Stimulated activated CD4-positive, alpha-beta T cell treated with anti-CD3 and anti-CD28 coated beads, Interleukin-1b, Interleukin-23, amount 100 ng/mL, for 4 hours (primary cell): ENCODE data around the gene ABO.
"Not testable (repeated sequence)": the region's sequence is repeated elsewhere in the genome, so short reads cannot be mapped to it uniquely, and the experiment has no call there.

Experiments
- DNase-seq, 2 donors: peaks; one replicate each; pipeline ENCODE4 v3.0.0-alpha.2; 2020; ENCODE audit warnings: low read depth in 2 of 2

ABO gene

GRCh38 chr9:133263557-133263956 is 11.4 kb downstream of the ABO start:
- DNase-seq = no peak

- DNase-seq = no peak
These were observed 12.8 kb downstream of the ABO start for GRCh38 chr9:133262226-133262625.

GRCh38 chr9:133261753-133262120 is 13.3 kb downstream of the ABO start:
- DNase-seq = no peak

DNA sequence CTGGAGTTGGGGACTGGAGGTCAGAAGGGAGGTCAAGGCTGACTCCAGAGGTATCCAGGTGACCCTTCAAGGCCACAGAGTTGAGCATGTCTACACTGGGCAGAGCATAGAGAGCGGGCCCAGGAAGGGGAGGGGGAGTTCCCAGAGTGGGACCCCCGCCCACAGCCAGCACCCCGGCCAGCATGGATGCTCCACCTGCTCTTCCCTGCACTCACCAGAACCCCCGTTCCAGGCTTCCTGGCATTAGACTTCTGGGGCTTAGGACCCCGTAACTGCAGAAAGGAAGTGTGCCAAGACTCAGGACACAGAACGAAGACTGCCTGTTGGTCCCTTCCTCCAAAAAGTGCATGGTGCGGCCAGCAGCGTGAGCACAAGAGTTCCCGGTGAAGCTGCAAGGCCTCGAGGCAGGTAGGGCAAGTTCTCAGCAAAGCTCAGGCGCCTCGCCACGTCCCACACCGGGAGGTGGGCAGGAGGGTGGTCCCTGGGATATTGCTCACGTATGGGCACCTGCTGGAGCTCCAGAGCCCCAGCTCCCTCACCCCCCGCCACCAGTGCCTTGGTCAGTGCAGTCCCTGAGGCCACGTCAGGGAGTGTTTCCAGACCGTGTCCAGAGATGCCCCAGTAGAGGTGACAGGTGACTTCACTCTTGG is 13.8 kb downstream of the ABO start:
- DNase-seq = no peak

DNA sequence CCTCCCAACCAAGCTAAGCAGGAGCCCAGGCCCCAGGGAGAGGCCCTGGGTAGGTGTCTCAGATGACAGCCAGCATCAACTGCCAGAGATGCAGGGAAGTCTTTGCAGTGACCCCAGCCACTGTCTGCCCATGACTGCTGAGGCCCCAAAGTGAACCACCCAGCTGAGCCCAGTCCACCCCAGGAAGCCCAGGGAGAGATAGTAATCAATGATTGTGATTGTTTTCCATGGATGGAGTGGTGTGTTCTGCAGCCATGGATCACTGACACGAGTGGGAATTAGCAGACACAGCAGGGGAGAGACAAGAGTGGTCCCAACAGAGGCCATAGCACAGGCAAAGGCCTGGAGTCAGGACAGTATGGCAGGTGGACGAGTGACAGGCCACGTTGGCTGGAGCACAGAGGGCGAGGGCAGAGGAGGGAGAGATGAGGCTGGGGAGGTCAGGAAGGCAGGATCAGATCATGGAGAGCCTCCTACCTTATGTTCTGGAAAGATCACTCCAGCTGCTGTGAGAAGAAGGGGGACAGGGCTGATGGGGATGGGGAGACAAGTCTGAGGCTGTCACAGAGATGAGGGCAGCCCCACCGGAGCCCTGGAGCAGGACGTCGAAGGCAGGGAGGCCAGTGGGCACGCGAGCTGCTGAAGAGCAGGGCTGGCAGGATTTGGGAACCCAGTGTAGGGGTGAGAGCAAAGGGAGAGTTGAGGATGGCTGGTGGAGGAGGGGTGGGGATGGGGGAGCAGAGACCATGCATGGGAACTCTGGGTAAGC is 14.5 kb downstream of the ABO start:
- DNase-seq = no peak

DNA sequence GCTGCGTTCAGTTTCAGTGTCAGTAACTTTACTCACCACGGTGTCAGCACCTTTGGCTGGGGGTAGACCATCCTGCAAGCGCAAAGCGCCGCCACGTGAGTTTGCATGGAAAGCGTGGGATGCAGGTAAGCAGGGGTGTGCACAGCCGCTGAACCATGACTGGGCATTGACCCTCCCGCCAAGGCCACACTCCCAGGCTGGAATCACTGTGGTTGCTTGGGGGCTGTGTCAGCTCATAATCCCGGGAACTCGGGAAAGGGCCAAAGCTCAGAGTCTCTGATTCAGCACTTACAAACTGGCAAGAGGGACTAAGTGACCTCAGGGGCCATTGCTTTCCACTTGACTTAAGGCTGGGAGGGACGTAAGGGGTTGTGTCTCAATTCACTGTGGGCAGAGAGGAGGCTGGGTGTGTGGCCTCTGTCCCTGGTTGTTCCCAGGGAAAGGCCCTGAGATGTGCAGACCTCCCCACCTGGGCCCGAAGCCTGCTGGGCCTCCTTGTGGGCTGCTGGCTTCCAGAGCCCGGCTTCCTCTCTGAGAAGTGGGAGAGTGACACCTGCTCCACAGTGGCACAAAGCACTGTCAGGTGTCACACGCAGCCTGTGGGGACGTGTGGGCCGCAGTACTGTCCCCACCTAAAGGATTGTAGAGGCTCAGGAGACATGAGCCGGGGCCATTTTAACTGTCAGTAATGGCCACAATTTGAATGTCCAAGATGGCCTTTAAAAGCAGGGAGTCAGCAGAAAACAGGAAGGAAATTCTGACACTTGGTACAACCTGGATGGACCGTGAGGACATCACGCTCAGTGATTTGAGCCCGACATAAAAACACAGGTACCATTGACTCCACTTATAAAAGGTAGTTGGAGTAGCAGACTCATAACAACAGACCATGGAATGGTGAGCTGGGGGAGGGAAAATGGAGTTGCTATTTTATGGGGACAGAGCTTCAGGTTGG is 16.7 kb downstream of the ABO start:
- DNase-seq = no peak

DNA sequence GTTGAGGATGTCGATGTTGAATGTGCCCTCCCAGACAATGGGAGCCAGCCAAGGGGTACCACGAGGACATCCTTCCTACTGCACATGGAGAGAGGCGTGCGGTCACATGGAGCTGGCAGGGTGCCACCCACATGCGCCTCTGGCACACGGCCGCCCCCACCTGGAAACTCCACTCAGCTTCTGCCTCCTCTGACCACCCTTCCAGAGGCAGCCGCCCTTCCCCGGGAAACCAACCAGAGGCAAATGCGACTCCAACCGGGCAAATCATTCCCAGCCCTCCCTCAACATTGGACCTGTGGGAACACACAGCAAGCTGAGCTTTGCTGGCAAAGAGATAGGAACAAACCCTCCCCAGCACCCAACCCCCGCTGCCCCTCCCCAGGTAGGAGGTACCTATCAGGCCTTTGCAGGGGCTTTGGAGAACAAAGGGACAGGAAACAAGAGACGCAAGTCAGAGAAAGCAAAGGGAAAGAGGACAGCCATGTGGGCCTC is 17.5 kb downstream of the ABO start:
- DNase-seq = no peak

GRCh38 chr9:133256686-133257091 is 18.3 kb downstream of the ABO start:
- no peak for DNase-seq

GRCh38 chr9:133256136-133256461 is 18.9 kb downstream of the ABO start:
- no peak for DNase-seq

DNA sequence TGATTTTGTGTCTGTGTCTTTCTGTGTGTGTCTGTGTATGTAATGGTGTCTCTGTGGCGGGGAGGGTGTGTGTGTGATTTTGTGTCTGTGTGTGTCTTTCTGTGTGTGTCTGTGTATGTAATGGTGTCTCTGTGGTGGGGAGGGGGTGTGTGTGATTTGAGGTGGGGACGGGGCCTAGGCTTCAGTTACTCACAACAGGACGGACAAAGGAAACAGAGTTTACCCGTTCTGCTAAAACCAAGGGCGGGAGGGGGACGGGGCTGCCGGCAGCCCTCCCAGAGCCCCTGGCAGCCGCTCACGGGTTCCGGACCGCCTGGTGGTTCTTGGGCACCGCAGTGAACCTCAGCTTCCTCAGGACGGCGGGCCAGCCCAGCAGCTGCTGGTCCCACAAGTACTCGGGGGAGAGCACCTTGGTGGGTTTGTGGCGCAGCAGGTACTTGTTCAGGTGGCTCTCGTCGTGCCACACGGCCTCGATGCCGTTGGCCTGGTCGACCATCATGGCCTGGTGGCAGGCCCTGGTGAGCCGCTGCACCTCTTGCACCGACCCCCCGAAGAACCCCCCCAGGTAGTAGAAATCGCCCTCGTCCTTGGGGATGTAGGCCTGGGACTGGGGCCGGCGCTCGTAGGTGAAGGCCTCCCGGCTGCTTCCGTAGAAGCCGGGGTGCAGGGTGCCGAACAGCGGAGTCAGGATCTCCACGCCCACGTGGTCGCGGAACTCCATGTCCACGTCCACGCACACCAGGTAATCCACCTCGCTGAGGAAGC is 19.4 kb downstream of the ABO start:
- DNase-seq = no peak

DNA sequence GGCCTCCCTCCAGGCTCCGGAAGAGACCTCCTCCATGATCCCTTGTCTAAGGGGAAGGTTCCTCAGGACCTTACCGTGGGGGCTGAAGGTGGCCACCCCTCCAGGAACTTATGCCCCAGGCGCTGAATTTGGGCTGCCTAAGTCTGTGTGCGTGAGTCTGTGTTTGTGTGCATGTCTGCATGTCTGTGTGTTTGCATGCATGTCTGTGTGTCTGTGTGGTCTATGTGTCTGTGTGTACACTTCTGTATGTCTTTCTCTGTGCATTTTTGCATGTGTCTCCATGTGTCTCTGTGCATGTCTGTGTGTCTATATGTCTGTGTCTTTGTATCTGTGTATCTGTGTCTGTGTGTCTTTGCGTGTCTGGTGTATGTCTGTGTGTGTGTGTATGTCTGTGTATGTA is 20.5 kb downstream of the ABO start:
- DNase-seq = no peak

DNA sequence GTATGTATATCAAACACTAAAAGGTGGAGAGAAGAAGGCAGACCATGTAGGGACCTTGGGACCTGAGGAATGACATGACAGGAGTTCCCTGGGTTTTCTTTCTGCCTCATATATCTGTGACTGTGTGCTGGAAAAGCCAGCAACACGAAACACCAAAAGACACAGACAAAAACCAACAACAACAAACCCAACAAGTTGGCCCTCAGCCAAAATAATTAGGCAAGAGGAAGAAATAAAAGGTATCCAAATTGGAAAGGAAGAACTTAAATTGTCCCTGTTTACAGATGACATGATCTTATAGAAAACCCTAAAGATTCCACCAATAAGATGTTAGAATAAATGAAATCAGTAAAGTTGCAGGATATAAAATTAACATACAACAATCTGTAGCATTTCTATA is 21.7 kb downstream of the ABO start:
- no peak for DNase-seq

GRCh38 chr9:133252301-133253020 is 22.5 kb downstream of the ABO start:
- no peak for DNase-seq

DNA sequence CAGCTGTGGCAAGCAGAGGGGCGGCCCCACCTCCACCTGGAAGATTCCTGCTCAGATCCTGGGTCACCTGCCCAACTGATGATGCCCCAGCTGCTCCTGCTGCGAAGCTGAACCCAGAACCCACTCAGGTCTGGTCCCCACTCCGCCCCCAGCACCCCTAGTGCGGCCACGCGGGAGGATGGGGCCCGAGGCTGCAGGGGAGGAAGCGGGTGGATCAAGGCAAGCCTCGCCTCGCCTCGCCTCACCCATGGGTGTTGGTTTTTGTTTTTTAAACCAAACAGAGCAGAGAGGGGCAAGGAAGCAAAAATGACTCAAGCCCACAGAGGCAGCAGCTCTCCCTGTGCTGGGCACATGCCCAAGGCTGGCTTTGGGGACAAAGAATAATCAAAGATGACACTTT is 23.2 kb downstream of the ABO start:
- no peak for DNase-seq

- DNase-seq = not testable (repeated sequence)
These were observed 23.8 kb downstream of the ABO start for GRCh38 chr9:133251221-133251620.

- DNase-seq = no peak
These were observed 24.2 kb downstream of the ABO start for GRCh38 chr9:133250741-133251170.

- DNase-seq = no peak
These were observed 25.7 kb downstream of the ABO start for GRCh38 chr9:133249337-133249736.

DNA sequence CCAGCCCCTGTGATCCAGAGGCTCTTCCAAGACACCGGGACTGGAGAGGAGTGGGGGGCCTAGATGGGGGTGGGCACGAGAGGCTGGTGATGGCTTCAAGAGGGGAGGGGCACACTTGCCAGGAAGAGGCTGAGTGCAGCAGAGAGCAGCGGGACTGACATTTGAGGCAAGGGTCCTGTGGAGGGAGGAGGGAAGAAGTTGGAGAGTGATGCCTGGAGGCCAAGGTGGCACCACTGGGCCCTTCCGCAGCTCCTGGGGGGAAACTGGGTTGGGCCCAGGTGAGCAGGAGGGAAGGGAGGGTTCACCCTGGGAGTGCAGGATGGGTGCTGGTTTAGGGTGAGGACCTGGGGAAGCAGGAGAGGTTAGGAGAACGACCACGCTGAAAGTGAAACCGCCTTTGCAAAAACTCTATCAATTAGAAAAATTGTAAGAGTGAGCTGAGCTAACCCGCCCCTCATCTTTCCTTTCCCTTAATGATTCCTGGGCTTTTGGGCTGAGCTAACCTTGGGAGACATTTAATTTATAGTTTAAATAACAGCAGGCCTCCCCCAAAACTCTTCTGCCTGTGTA is 26.2 kb downstream of the ABO start:
- DNase-seq = no peak

DNA sequence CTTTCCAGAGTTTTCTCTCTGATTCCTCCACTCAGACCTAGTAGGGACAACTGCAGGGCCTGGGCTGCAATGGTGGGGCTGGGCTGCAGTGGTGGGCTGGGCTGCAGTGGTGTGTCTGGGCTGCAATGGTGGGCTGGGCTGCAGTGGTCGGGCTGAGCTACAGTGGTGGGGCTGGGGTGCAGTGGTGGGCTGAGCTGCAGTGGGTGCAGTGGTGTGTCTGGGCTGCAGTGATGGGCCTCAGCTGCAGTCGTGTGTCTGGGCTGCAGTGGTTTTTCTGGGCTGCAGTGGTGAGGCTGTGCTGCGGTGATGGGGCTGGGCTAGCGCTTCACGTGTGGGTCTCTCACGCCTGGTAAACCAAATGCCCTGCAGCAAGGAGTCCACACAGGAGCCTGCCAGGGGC is 27.4 kb downstream of the ABO start:
- DNase-seq = no peak

- DNase-seq = no peak
These were observed 28.0 kb downstream of the ABO start for GRCh38 chr9:133246991-133247390.

DNA sequence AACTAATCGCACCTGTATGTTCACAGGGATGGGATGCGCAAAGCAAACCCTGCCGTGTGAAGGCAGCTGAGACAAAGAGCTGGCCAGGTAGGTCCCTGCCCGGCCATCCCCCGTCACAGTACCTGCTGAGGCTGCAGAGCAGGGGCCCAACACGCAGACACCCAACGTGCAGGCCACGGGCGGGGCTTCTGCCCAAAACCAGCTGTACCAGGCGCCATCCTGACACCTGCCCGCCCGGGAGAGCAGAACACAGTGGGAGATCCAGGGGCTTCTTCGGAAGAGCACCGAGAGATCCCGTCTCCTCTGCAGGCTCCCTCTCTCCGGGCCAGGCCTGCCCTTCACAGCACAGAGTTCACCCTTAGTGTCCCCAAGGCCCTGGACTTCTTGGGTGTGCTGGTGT is 28.4 kb downstream of the ABO start:
- DNase-seq = no peak
